ENCODE data around the gene EPS8L3. TPM values are rescaled to one million over a fixed set of nuclear protein-coding genes. Genes with fewer than 3 reads are reported as not detected.

EPS8L3 gene
- total and polyA plus RNA-seq, 4 donors, result 0.09 to 0.38 (median 0.15) TPM; not detected in 1

GRCh38 chr1:109790329-109790728 lies 26.6 kb upstream of the EPS8L3 start:
- TF ChIP-seq NR2F2 (IDR thresholded peaks at IDR 0.05) (no peak), HNF4G (IDR thresholded peaks at IDR 0.05) (no peak), HNF4A (conservative IDR thresholded peaks at IDR 0.05) (no peak), ATF3 (IDR thresholded peaks at IDR 0.05) (no peak), MAX (IDR thresholded peaks at IDR 0.05) (no peak), RAD21 (IDR thresholded peaks at IDR 0.05) (no peak), JUND (IDR thresholded peaks at IDR 0.05) (no peak), EGR1 (IDR thresholded peaks at IDR 0.05; ENCODE audit: low read depth in 2 of 2) (no peak), SP1 (IDR thresholded peaks at IDR 0.05) (no peak), ZBTB33 (IDR thresholded peaks at IDR 0.05) (no peak), TAF1 (conservative IDR thresholded peaks at IDR 0.05) (no peak)
- no peak for DNase-seq (ENCODE audit: low spot score)
- peaks cover 0 to 17% (median 9%) of the 10 kb centered on the region in 4 donors for H3K4me1 ChIP-seq (ENCODE audit: control insufficient read depth in 4 of 4, insufficient read depth in 4 of 4, low read length in 3 of 4)
- no peak overlapping the region for H3K4me3 ChIP-seq (ENCODE audit: low read depth in 1 of 3, low read length in 3 of 3)
- no peaks in the 10 kb centered on the region for H3K27me3 ChIP-seq (ENCODE audit: control insufficient read depth in 4 of 4, insufficient read depth in 4 of 4, low read length in 3 of 4)
- WGBS, result 90% methylated on average over 2 of the region's 2 CpGs
- H3K36me3 ChIP-seq (ENCODE audit: control insufficient read depth in 4 of 4, insufficient read depth in 3 of 4, low read depth in 1 of 4, low read length in 3 of 4), result no peaks in the 10 kb centered on the region
- no peaks in the 10 kb centered on the region for H3K9me3 ChIP-seq (ENCODE audit: control insufficient read depth in 4 of 4, low read length in 3 of 4)
- no peak overlapping the region for H3K27ac ChIP-seq (ENCODE audit: low read depth in 1 of 2, low read length in 2 of 2)
- no peak overlapping the region for H3K9ac ChIP-seq (ENCODE audit: low read depth in 1 of 2, low read length in 2 of 2)

GRCh38 chr1:109789551-109790180 lies 25.9 kb upstream of the EPS8L3 start:
- Histone ChIP-seq H3K4me1 (ENCODE audit: control insufficient read depth in 4 of 4, insufficient read depth in 4 of 4, low read length in 3 of 4) (peaks cover 0 to 17% (median 9%) of the 10 kb centered on the region in 4 donors), H3K27me3 (ENCODE audit: control insufficient read depth in 4 of 4, insufficient read depth in 4 of 4, low read length in 3 of 4) (no peaks in the 10 kb centered on the region), H3K4me3 (ENCODE audit: low read depth in 1 of 3, low read length in 3 of 3) (no peak overlapping the region), H3K9ac (ENCODE audit: low read depth in 1 of 2, low read length in 2 of 2) (no peak overlapping the region), H3K27ac (ENCODE audit: low read depth in 1 of 2, low read length in 2 of 2) (no peak overlapping the region), H3K36me3 (ENCODE audit: control insufficient read depth in 4 of 4, insufficient read depth in 3 of 4, low read depth in 1 of 4, low read length in 3 of 4) (no peaks in the 10 kb centered on the region), H3K9me3 (ENCODE audit: control insufficient read depth in 4 of 4, low read length in 3 of 4) (no peaks in the 10 kb centered on the region)
- 84% methylated on average over 9 of the region's 9 CpGs for WGBS
- TF ChIP-seq HNF4G (IDR thresholded peaks at IDR 0.05) (no peak), HNF4A (conservative IDR thresholded peaks at IDR 0.05) (no peak), GABPA (IDR thresholded peaks at IDR 0.05 in 1 of 2, conservative IDR thresholded peaks at IDR 0.05 in 1 of 2) (no peak), MAX (IDR thresholded peaks at IDR 0.05) (no peak), RXRA (IDR thresholded peaks at IDR 0.05) (no peak), YY1 (IDR thresholded peaks at IDR 0.05) (no peak), REST (IDR thresholded peaks at IDR 0.05) (no peak), JUND (IDR thresholded peaks at IDR 0.05) (no peak)
- no peak for DNase-seq (ENCODE audit: low spot score)

All from liver (tissue), 9 donors.